ENCODE results near the gene FCRL6. TPM values are rescaled to one million over a fixed set of nuclear protein-coding genes. Genes with fewer than 3 reads are reported as not detected.

FCRL6 gene
- total RNA-seq, 6 experiments from 2014 or later: not detected

GRCh38 chr1:159829273-159829634, 27.1 kb downstream of the FCRL6 start:
- H3K9me3 Mint-ChIP-seq: no peaks in the 10 kb centered on the region
- H3K27me3 Mint-ChIP-seq (ENCODE audit: insufficient read depth): peaks cover 4% of the 10 kb centered on the region
- TF ChIP-seq, protein P1, sequence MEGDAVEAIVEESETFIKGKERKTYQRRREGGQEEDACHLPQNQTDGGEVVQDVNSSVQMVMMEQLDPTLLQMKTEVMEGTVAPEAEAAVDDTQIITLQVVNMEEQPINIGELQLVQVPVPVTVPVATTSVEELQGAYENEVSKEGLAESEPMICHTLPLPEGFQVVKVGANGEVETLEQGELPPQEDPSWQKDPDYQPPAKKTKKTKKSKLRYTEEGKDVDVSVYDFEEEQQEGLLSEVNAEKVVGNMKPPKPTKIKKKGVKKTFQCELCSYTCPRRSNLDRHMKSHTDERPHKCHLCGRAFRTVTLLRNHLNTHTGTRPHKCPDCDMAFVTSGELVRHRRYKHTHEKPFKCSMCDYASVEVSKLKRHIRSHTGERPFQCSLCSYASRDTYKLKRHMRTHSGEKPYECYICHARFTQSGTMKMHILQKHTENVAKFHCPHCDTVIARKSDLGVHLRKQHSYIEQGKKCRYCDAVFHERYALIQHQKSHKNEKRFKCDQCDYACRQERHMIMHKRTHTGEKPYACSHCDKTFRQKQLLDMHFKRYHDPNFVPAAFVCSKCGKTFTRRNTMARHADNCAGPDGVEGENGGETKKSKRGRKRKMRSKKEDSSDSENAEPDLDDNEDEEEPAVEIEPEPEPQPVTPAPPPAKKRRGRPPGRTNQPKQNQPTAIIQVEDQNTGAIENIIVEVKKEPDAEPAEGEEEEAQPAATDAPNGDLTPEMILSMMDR (IDR thresholded peaks at IDR 0.05): peak; percentile 51
- no peak overlapping the region for H3K27ac Mint-ChIP-seq
- H3K4me1 Mint-ChIP-seq (ENCODE audit: low read depth): peaks cover 68% of the 10 kb centered on the region
- no peak overlapping the region for H3K4me3 Mint-ChIP-seq
- H3K36me3 Mint-ChIP-seq (ENCODE audit: low read depth): no peaks in the 10 kb centered on the region
- no peak for DNase-seq

DNA sequence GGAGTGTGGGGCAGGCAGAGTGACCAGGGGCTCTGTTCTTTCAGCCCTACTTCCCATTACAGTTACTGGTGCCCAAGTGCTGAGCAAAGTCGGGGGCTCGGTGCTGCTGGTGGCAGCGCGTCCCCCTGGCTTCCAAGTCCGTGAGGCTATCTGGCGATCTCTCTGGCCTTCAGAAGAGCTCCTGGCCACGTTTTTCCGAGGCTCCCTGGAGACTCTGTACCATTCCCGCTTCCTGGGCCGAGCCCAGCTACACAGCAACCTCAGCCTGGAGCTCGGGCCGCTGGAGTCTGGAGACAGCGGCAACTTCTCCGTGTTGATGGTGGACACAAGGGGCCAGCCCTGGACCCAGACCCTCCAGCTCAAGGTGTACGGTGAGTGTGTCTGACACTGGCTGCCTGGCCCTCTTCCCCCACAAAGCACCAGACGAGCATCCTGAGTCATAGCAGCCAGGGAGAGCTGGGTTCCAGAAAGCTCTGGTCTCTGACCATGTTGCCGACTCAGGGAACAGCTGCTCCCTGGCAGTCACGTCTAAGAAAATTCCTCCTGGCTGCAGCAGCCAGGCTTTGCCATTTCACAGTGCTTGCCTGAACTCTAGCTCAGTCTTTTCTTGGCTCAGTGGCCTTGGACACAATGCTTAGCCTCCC, 27.8 kb downstream of the FCRL6 start:
- H3K9me3 Mint-ChIP-seq: no peaks in the 10 kb centered on the region
- H3K27ac Mint-ChIP-seq: peak overlapping the region; percentile 40; the same call in 1 of the 2 replicates
- H3K36me3 Mint-ChIP-seq (ENCODE audit: low read depth): no peaks in the 10 kb centered on the region
- H3K4me3 Mint-ChIP-seq: no peak overlapping the region
- DNase-seq: peak; percentile 58
- H3K4me1 Mint-ChIP-seq (ENCODE audit: low read depth): peaks cover 62% of the 10 kb centered on the region
- H3K27me3 Mint-ChIP-seq (ENCODE audit: insufficient read depth): peaks cover 4% of the 10 kb centered on the region
- TF ChIP-seq, protein P1 (IDR thresholded peaks at IDR 0.05): no peak

GRCh38 chr1:159830722-159831121, 28.6 kb downstream of the FCRL6 start:
- H3K9me3 Mint-ChIP-seq: no peaks in the 10 kb centered on the region
- TF ChIP-seq, protein P1 (IDR thresholded peaks at IDR 0.05): no peak
- no peaks in the 10 kb centered on the region for H3K36me3 Mint-ChIP-seq (ENCODE audit: low read depth)
- H3K4me1 Mint-ChIP-seq (ENCODE audit: low read depth): peaks cover 61% of the 10 kb centered on the region
- H3K4me3 Mint-ChIP-seq: no peak overlapping the region
- DNase-seq: no peak
- H3K27me3 Mint-ChIP-seq (ENCODE audit: insufficient read depth): peaks cover 2% of the 10 kb centered on the region
- no peak overlapping the region for H3K27ac Mint-ChIP-seq

- H3K9me3 Mint-ChIP-seq: no peaks in the 10 kb centered on the region
Observed at GRCh38 chr1:159831412-159832141, 29.4 kb downstream of the FCRL6 start.

DNA sequence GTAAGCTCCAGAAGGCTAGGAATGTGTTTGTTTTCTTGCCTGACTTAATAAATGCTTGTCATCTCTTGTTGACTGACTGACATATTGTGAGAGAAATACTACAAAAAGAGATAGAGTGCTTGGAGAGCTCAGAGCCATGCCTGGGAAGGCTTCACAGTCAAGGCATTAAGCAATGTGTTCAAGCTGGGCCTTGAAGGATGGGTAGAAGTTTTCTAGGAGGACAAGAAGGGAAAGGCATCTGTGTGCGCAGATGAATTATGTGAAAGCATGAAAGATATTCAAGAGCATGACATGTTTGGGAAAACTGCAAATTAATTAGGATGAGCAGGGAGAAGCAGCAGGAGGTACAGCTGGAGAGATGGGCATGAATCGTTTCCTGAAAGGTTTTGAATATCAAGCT, 30.1 kb downstream of the FCRL6 start:
- no peak overlapping the region for H3K4me3 Mint-ChIP-seq
- peaks cover 2% of the 10 kb centered on the region; the same call in 1 of the 2 replicates for H3K36me3 Mint-ChIP-seq (ENCODE audit: low read depth)
- H3K27ac Mint-ChIP-seq: no peak overlapping the region
- H3K4me1 Mint-ChIP-seq (ENCODE audit: low read depth): peaks cover 58% of the 10 kb centered on the region
- no peak for DNase-seq
- TF ChIP-seq, protein P1 (IDR thresholded peaks at IDR 0.05): no peak
- H3K27me3 Mint-ChIP-seq (ENCODE audit: insufficient read depth): no peaks in the 10 kb centered on the region; the same call in none of the 2 replicates
- no peaks in the 10 kb centered on the region for H3K9me3 Mint-ChIP-seq

More at GRCh38 chr1:159831412-159832141, 29.4 kb downstream of the FCRL6 start:
- no peak for DNase-seq
- TF ChIP-seq, protein P1 (IDR thresholded peaks at IDR 0.05): no peak
- H3K36me3 Mint-ChIP-seq (ENCODE audit: low read depth): no peaks in the 10 kb centered on the region
- H3K4me1 Mint-ChIP-seq (ENCODE audit: low read depth): peaks cover 59% of the 10 kb centered on the region
- peaks cover 2% of the 10 kb centered on the region for H3K27me3 Mint-ChIP-seq (ENCODE audit: insufficient read depth)
- H3K4me3 Mint-ChIP-seq: no peak overlapping the region
- H3K27ac Mint-ChIP-seq: no peak overlapping the region
